Measurements from ENCODE around the gene LRPAP1. TPM values are rescaled to one million over a fixed set of nuclear protein-coding genes. Genes with fewer than 3 reads are reported as not detected.

LRPAP1 gene
- total and polyA plus RNA-seq, 2 donors (not counting 1 experiment from before 2014, with no cell fraction given): 64.6 to 86.8 TPM

GRCh38 chr4:3480528-3481112, 51.6 kb downstream of the LRPAP1 start:
- no peak overlapping the region for H3K9ac ChIP-seq (ENCODE audit: low read length)
- no peak overlapping the region for H2AFZ ChIP-seq (ENCODE audit: insufficient read depth, low read depth, low read length, poor library complexity, severe bottlenecking)
- H3K27me3 Mint-ChIP-seq: no peaks in the 10 kb centered on the region
- POLR2A ChIA-PET: no interaction called here
- H3K4me3 Mint-ChIP-seq: peak overlapping the region; percentile 29
- H3K4me2 ChIP-seq (replicated peaks; ENCODE audit: low read depth, low read length, poor library complexity, severe bottlenecking): peak overlapping the region; percentile 37
- CTCF ChIA-PET: interaction anchor here (0.6 to 3.6 kb wide), 30 partner anchors 10 to 400 kb away, joined by 3 to 57 read pairs (median 4); no protein-coding TSS in a partner anchor
- peak; percentile 25 for ATAC-seq (ENCODE audit: low read depth)
- TF ChIP-seq EZH2 (IDR thresholded peaks at IDR 0.05; ENCODE audit: borderline replicate concordance, insufficient read depth, low read depth, low read length, poor library complexity, severe bottlenecking) (no peak), CTCF (IDR thresholded peaks at IDR 0.05) (peak; percentile 99)
- H3K4me1 ChIP-seq (ENCODE audit: control insufficient read depth in 2 of 2, insufficient read depth in 2 of 2, low read length in 2 of 2): peaks cover 36 to 55% of the 10 kb centered on the region in 2 donors
- WGBS (ENCODE audit: insufficient coverage): 21% methylated on average over 17 of the region's 17 CpGs
- peak; percentile 80 for DNase-seq
- H3K36me3 ChIP-seq (replicated peaks in 1 of 2; ENCODE audit: control extremely low read depth in 1 of 2, control insufficient read depth in 1 of 2, extremely low read depth in 1 of 2, insufficient read depth in 2 of 2, low read length in 1 of 2): no peaks in the 10 kb centered on the region
- no peak overlapping the region for H3K4me3 ChIP-seq (ENCODE audit: control extremely low read depth in 1 of 5, extremely low read depth in 1 of 5, insufficient read depth in 1 of 5, low read depth in 2 of 5, low read length in 4 of 5)
- peaks cover 43% of the 10 kb centered on the region for H3K4me1 Mint-ChIP-seq
- no peak overlapping the region for H3K27ac ChIP-seq (ENCODE audit: low read length in 2 of 2)
- peaks cover 0 to 5% (median 1%) of the 10 kb centered on the region in 4 experiments for H3K27me3 ChIP-seq (replicated peaks in 1 of 4; ENCODE audit: control extremely low read depth in 1 of 4, control insufficient read depth in 3 of 4, insufficient read depth in 4 of 4, low read length in 3 of 4)
- H3K9me3 Mint-ChIP-seq (ENCODE audit: insufficient read depth): no peaks in the 10 kb centered on the region
- H3K79me2 ChIP-seq (ENCODE audit: control insufficient read depth, insufficient read depth, low read length): no peaks in the 10 kb centered on the region
- H3K9me3 ChIP-seq (ENCODE audit: control extremely low read depth in 1 of 3, control insufficient read depth in 2 of 3, insufficient read depth in 1 of 3, low read length in 2 of 3): no peaks in the 10 kb centered on the region
- peak overlapping the region; percentile 20 for H3K27ac Mint-ChIP-seq
- H4K20me1 ChIP-seq (ENCODE audit: control insufficient read depth, insufficient read depth, low read length, poor library complexity, severe bottlenecking): no peaks in the 10 kb centered on the region
- intact Hi-C loops (cut with micrococcal nuclease): loop anchor here (1.0 to 10.0 kb wide), 5 partner anchors 93 to 436 kb away; no protein-coding TSS in a partner anchor
